GM23248 (cell line): ENCODE measurements around the gene MUC7. TPM values are rescaled to one million over a fixed set of nuclear protein-coding genes. Genes with fewer than 3 reads are reported as not detected.

ENCODE experiments used
- DNase-seq: peaks from one replicate; pipeline ENCODE4 v3.0.0-alpha.2; 2015
- H2AFZ ChIP-seq: fragments of 200-600 bp; sonication (generic); 2 replicates; pipeline ENCODE4 v1.6.1; 2016; ENCODE audit warnings: antibody characterized with exemption
- H3F3A ChIP-seq: fragments of 200-600 bp; sonication (generic); 2 replicates; pipeline ENCODE4 v1.6.1; 2016; ENCODE audit warnings: mild to moderate bottlenecking, antibody characterized with exemption, mixed run types; ENCODE audit not compliant: insufficient read depth
- H3K27ac ChIP-seq: fragments of 200-600 bp; sonication (generic); 2 replicates; pipeline ENCODE4 v1.5.1; 2016; ENCODE audit warnings: mild to moderate bottlenecking
- H3K27me3 ChIP-seq: fragments of 200-600 bp; sonication (generic); replicated peaks from 2 replicates; pipeline ENCODE4 v1.6.1; 2016; ENCODE audit warnings: mild to moderate bottlenecking; ENCODE audit not compliant: insufficient read depth
- H3K36me3 ChIP-seq: fragments of 200-600 bp; sonication (generic); 2 replicates; pipeline ENCODE4 v1.6.1; 2016; ENCODE audit warnings: low read depth, mild to moderate bottlenecking
- H3K4me1 ChIP-seq: fragments of 200-600 bp; sonication (generic); 2 replicates; pipeline ENCODE4 v1.6.1; 2016; ENCODE audit warnings: mild to moderate bottlenecking; ENCODE audit not compliant: insufficient read depth
- H3K4me2 ChIP-seq: fragments of 200-600 bp; sonication (generic); one replicate; pipeline ENCODE4 v1.6.1; 2016; ENCODE audit warnings: mild to moderate bottlenecking; ENCODE audit not compliant: unreplicated experiment
- H3K4me3 ChIP-seq: fragments of 200-600 bp; sonication (generic); 2 replicates; pipeline ENCODE4 v1.5.1; 2016; ENCODE audit warnings: mild to moderate bottlenecking
- H3K79me2 ChIP-seq: fragments of 200-600 bp; sonication (generic); 2 replicates; pipeline ENCODE4 v1.6.1; 2016; ENCODE audit warnings: mild to moderate bottlenecking; ENCODE audit not compliant: insufficient read depth
- H3K9ac ChIP-seq: fragments of 200-600 bp; sonication (generic); 2 replicates; pipeline ENCODE4 v1.6.1; 2016; ENCODE audit warnings: mild to moderate bottlenecking
- H3K9me2 ChIP-seq: fragments of 200-600 bp; sonication (generic); 2 replicates; pipeline ENCODE4 v1.6.1; 2016; ENCODE audit warnings: mixed run types, mild to moderate bottlenecking, moderate library complexity; ENCODE audit not compliant: insufficient read depth
- H3K9me3 ChIP-seq: fragments of 200-600 bp; sonication (generic); one replicate; pipeline ENCODE4 v1.6.1; 2017; ENCODE audit warnings: low read depth
- H4K20me1 ChIP-seq: fragments of 200-600 bp; sonication (generic); 2 replicates; pipeline ENCODE4 v1.6.0; 2016; ENCODE audit not compliant: insufficient read depth
- EZH2 ChIP-seq: fragments of 200-600 bp; sonication (generic); IDR thresholded peaks from 2 replicates; pipeline ENCODE4 v1.6.1; 2018; ENCODE audit warnings: antibody characterized with exemption, mild to moderate bottlenecking; ENCODE audit not compliant: insufficient read depth, poor library complexity, severe bottlenecking
- EZH2phosphoT487 ChIP-seq: fragments of 200-600 bp; sonication (generic); IDR thresholded peaks from 2 replicates; pipeline ENCODE4 v1.6.1; 2018; ENCODE audit warnings: antibody characterized with exemption, moderate library complexity, mild to moderate bottlenecking, low read depth; ENCODE audit not compliant: insufficient read depth
- WGBS, 2 experiments: methylation state at CpG; one replicate each; pipeline ENCODE4 v1.1.6; 2015 to 2017; ENCODE audit warnings: low lambda C conversion rate in 2 of 2, low coverage in 1 of 2; ENCODE audit errors: missing lambda C conversion rate in 2 of 2; 5-methylcytosine and 5-hydroxymethylcytosine counted together
- in situ Hi-C: fragments of 300-500 bp; cut with MboI; formaldehyde crosslinking; loops from 2 replicates; pipeline ENCODE4 v1.15.0; 2020
- polyA plus RNA-seq: library from polyadenylated mRNA; unstranded; fragments of >200 nt; fragmentation: Nextera tagmentation; extraction: Ambion mirVana; gene quantifications from 2 replicates; pipeline ENCODE4 v1.2.1, GENCODE V29; 2016
- total RNA-seq: library from RNA; depleted of rRNA; stranded (reverse); fragments of >200 nt; shearing (Covaris generic); gene quantifications from 2 replicates; pipeline ENCODE4 v1.2.3, GENCODE V29; 2014

MUC7 gene
- total and polyA plus RNA-seq, 2 experiments from 2014 or later = not detected

- WGBS, 2 experiments = 0% methylated on average over 1 of the region's 1 CpG
- H3K4me1 ChIP-seq = no peaks in the 10 kb centered on the region
- no peaks in the 10 kb centered on the region for H3K9me3 ChIP-seq
- H3K4me2 ChIP-seq = no peak overlapping the region
- peak; percentile 2 for DNase-seq
- H3K36me3 ChIP-seq = no peaks in the 10 kb centered on the region
- in situ Hi-C loops = loop anchor here (25.0 kb wide), 1 partner anchor 822 kb away; no protein-coding TSS in a partner anchor
- H3K9ac ChIP-seq = no peak overlapping the region
- TF ChIP-seq EZH2phosphoT487 (no peak), EZH2 (no peak)
- no peak overlapping the region for H2AFZ ChIP-seq
- no peaks in the 10 kb centered on the region for H3K79me2 ChIP-seq
- no peaks in the 10 kb centered on the region for H3K9me2 ChIP-seq
- no peak overlapping the region for H3K27ac ChIP-seq
- no peak overlapping the region for H3K4me3 ChIP-seq
- H4K20me1 ChIP-seq = no peaks in the 10 kb centered on the region
- H3K27me3 ChIP-seq = peaks cover 5% of the 10 kb centered on the region; the same call in 1 of the 2 replicates
- H3F3A ChIP-seq = no peaks in the 10 kb centered on the region
Observed at GRCh38 chr4:70508801-70509200, 36.8 kb downstream of the MUC7 start.

- H3K79me2 ChIP-seq = no peaks in the 10 kb centered on the region
- no peak overlapping the region for H3K27ac ChIP-seq
- no peaks in the 10 kb centered on the region for H4K20me1 ChIP-seq
- TF ChIP-seq EZH2 (no peak), EZH2phosphoT487 (no peak)
- no peak overlapping the region for H2AFZ ChIP-seq
- H3K27me3 ChIP-seq = peaks cover 5% of the 10 kb centered on the region; the same call in 1 of the 2 replicates
- in situ Hi-C loops = loop anchor here (25.0 kb wide), 1 partner anchor 824 kb away; no protein-coding TSS in a partner anchor
- H3K36me3 ChIP-seq = no peaks in the 10 kb centered on the region
- no peak for DNase-seq
- no peaks in the 10 kb centered on the region for H3F3A ChIP-seq
- no peaks in the 10 kb centered on the region for H3K9me2 ChIP-seq
- 61 to 62% methylated on average over 3 of the region's 3 CpGs for WGBS, 2 experiments
- H3K9me3 ChIP-seq = no peaks in the 10 kb centered on the region
- no peaks in the 10 kb centered on the region for H3K4me1 ChIP-seq
- no peak overlapping the region for H3K9ac ChIP-seq
- H3K4me2 ChIP-seq = no peak overlapping the region
- H3K4me3 ChIP-seq = no peak overlapping the region
Observed at GRCh38 chr4:70511365-70511764, 39.4 kb downstream of the MUC7 start.

- H3K9me3 ChIP-seq = no peaks in the 10 kb centered on the region
- no peaks in the 10 kb centered on the region for H3K36me3 ChIP-seq
- peaks cover 5% of the 10 kb centered on the region; the same call in 1 of the 2 replicates for H3K27me3 ChIP-seq
- H3K79me2 ChIP-seq = no peaks in the 10 kb centered on the region
- H4K20me1 ChIP-seq = no peaks in the 10 kb centered on the region
- no peaks in the 10 kb centered on the region for H3K4me1 ChIP-seq
- H3K9ac ChIP-seq = no peak overlapping the region
- no peak for TF ChIP-seq EZH2
- no peak for TF ChIP-seq EZH2phosphoT487
- 7 to 14% methylated on average over 4 of the region's 4 CpGs for WGBS, 2 experiments
- no peak overlapping the region for H3K4me3 ChIP-seq
- no peak overlapping the region for H3K4me2 ChIP-seq
- H3K27ac ChIP-seq = no peak overlapping the region
- H2AFZ ChIP-seq = no peak overlapping the region
- DNase-seq = peak; percentile 2
- in situ Hi-C loops = loop anchor here (25.0 kb wide), 1 partner anchor 828 kb away; no protein-coding TSS in a partner anchor
- no peaks in the 10 kb centered on the region for H3K9me2 ChIP-seq
- no peaks in the 10 kb centered on the region for H3F3A ChIP-seq
Observed at GRCh38 chr4:70515367-70516250, 43.6 kb downstream of the MUC7 start.

GRCh38 chr4:70518269-70518668 lies 46.3 kb downstream of the MUC7 start, which contains the start of gene AMTN:
Gene AMTN (plus strand): TSS chr4:70518569. CDS start chr4:70518778, 209 bp downstream.
- H3K4me2 ChIP-seq = no peak within 1 kb of the TSS
- no peaks in the 10 kb centered on the region for H3K79me2 ChIP-seq
- no peaks in the 10 kb centered on the region for H3K9me2 ChIP-seq
- no peaks in the 10 kb centered on the region for H3F3A ChIP-seq
- H3K4me1 ChIP-seq = no peaks in the 10 kb centered on the region
- H3K4me3 ChIP-seq = no peak within 1 kb of the TSS
- H3K27ac ChIP-seq = no peak within 1 kb of the TSS
- H3K9ac ChIP-seq = no peak within 1 kb of the TSS
- 5 to 8% methylated on average over 2 of the region's 2 CpGs for WGBS, 2 experiments
- no peaks in the 10 kb centered on the region for H3K9me3 ChIP-seq
- H3K36me3 ChIP-seq = no peaks in the 10 kb centered on the region
- no peak within 1 kb of the TSS for H2AFZ ChIP-seq
- no peaks in the 10 kb centered on the region for H4K20me1 ChIP-seq
- no peak for DNase-seq
- no peak for TF ChIP-seq EZH2
- no peak for TF ChIP-seq EZH2phosphoT487
- in situ Hi-C loops = loop anchor here (25.0 kb wide), 1 partner anchor 831 kb away; no protein-coding TSS in a partner anchor
- H3K27me3 ChIP-seq = no peaks in the 10 kb centered on the region; the same call in 1 of the 2 replicates
